Mucosa of descending colon (tissue), 3 donors: ENCODE data around the gene ANKRD16. TPM values are rescaled to one million over a fixed set of nuclear protein-coding genes. Genes with fewer than 3 reads are reported as not detected.

Experiments
- ATAC-seq: fragments of 200-7000 bp; cut with Tn5 transposase; one replicate; pipeline ENCODE4 v1.9.1; 2020; ENCODE audit warnings: mild to moderate bottlenecking, moderate library complexity
- DNase-seq, 3 donors: peaks; one replicate each; pipeline ENCODE4 v3.0.0-alpha.2; 2020
- H3K36me3 ChIP-seq: fragments of 200-600 bp; one replicate; pipeline ENCODE4 v1.8.0; 2021; ENCODE audit warnings: low read depth, mild to moderate bottlenecking
- H3K4me1 ChIP-seq: fragments of 200-600 bp; one replicate; pipeline ENCODE4 v1.8.0; 2021; ENCODE audit warnings: low read depth, mild to moderate bottlenecking
- H3K4me3 ChIP-seq: fragments of 200-600 bp; one replicate; pipeline ENCODE4 v1.8.0; 2021; ENCODE audit warnings: mild to moderate bottlenecking
- H3K9me3 ChIP-seq: fragments of 200-600 bp; one replicate; pipeline ENCODE4 v1.8.0; 2021; ENCODE audit warnings: mild to moderate bottlenecking
- intact Hi-C, 2 donors: fragments of 100-400 bp; cut with DNase I in 1 of 2; cut with micrococcal nuclease in 1 of 2; formaldehyde crosslinking; loops; one replicate each; pipeline versions ENCODE4 v1.11.0 to v1.11.1; 2022; cut with DNase I, micrococcal nuclease
- total RNA-seq, 3 donors: library from RNA; stranded (reverse); fragmentation: NEBNext Ultra II Directional in 2 of 3; extraction: Animal tissue kit (Norgen Biotek cat#: 25700) in 2 of 3; gene quantifications; one replicate each; pipeline versions ENCODE4 v1.2.1 to v1.2.4, GENCODE V29; 2021 to 2023
- TF ChIP-seq, protein P1 (sequence below): fragments of 200-600 bp; IDR thresholded peaks from one replicate; pipeline ENCODE4 v1.8.0; 2022; ENCODE audit warnings: antibody characterized with exemption, mild to moderate bottlenecking
- donor health status: DM: no; HTN: no; CAD: no; lungs with moderate emphysema.
- donor health status: DM: no; HTN: no; CAD: no.
- donor health status: DM: no; HTN: yes; CAD: no.

Gene ANKRD16
- total RNA-seq, 3 donors from 2014 or later = 4.7 to 9.8 (median 7.4) TPM

DNA sequence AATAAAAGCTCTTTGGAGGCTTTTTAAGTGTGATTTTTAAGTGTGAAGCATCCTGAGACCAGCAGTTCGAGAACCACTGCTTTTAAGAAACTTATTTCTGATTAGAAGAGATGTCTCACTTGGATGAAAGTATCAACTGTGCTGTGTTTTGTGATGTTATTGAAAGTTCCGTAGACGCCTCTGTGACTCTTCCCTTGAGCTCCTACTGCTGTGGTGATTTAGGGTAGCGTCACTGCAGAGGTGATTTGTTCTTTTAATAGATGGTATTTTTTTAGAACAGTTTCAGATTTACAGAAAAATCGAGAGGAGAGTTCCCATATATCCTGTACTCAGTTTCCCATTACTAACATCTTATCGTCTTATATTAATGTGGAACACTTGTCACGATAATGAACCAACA is 29.9 kb upstream of the ANKRD16 start:
- peaks cover 3% of the 10 kb centered on the region for H3K36me3 ChIP-seq
- no peaks in the 10 kb centered on the region for H3K4me1 ChIP-seq
- TF ChIP-seq, protein P1, sequence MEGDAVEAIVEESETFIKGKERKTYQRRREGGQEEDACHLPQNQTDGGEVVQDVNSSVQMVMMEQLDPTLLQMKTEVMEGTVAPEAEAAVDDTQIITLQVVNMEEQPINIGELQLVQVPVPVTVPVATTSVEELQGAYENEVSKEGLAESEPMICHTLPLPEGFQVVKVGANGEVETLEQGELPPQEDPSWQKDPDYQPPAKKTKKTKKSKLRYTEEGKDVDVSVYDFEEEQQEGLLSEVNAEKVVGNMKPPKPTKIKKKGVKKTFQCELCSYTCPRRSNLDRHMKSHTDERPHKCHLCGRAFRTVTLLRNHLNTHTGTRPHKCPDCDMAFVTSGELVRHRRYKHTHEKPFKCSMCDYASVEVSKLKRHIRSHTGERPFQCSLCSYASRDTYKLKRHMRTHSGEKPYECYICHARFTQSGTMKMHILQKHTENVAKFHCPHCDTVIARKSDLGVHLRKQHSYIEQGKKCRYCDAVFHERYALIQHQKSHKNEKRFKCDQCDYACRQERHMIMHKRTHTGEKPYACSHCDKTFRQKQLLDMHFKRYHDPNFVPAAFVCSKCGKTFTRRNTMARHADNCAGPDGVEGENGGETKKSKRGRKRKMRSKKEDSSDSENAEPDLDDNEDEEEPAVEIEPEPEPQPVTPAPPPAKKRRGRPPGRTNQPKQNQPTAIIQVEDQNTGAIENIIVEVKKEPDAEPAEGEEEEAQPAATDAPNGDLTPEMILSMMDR = no peak
- ATAC-seq (no peak), DNase-seq (no peak)
- intact Hi-C loops = no loop called here
- H3K4me3 ChIP-seq = no peak overlapping the region
- no peaks in the 10 kb centered on the region for H3K9me3 ChIP-seq

DNA sequence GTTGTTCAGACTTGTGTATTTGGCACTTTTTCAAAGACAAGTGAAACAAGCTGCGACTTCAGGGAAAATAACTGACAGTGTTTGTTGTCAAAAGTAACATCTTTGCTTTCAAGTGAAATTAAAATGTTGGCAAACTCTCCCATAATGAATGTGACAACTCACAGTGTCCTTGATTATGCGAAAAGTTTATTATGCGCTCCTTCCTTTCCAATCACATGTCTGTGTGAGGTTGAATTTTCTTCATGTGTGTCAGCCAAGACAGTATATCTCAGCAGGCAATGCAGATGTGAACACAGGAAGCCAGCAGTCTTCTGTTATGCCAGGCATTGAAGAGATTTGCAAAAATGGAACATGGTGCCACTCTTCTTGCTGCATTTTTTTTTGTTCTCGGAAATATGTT is 29.1 kb upstream of the ANKRD16 start:
- TF ChIP-seq, protein P1 = no peak
- intact Hi-C loops = no loop called here
- no peak for ATAC-seq
- no peaks in the 10 kb centered on the region for H3K9me3 ChIP-seq
- no peaks in the 10 kb centered on the region for H3K4me1 ChIP-seq
- no peaks in the 10 kb centered on the region for H3K36me3 ChIP-seq
- DNase-seq = no peak
- no peak overlapping the region for H3K4me3 ChIP-seq

- Histone ChIP-seq H3K9me3 (no peaks in the 10 kb centered on the region), H3K4me3 (no peak overlapping the region), H3K4me1 (no peaks in the 10 kb centered on the region), H3K36me3 (no peaks in the 10 kb centered on the region)
- ATAC-seq = no peak
- no peak for DNase-seq
- TF ChIP-seq, protein P1 = no peak
- intact Hi-C loops = no loop called here
Measured at GRCh38 chr10:5917305-5917704, 27.6 kb upstream of the ANKRD16 start.

GRCh38 chr10:5915451-5915850 is 25.8 kb upstream of the ANKRD16 start:
- Histone ChIP-seq H3K36me3 (peaks cover 5% of the 10 kb centered on the region), H3K9me3 (no peaks in the 10 kb centered on the region), H3K4me1 (no peaks in the 10 kb centered on the region), H3K4me3 (no peak overlapping the region)
- ATAC-seq (no peak), DNase-seq (no peak)
- intact Hi-C loops = no loop called here
- TF ChIP-seq, protein P1 = no peak

- Histone ChIP-seq H3K4me1 (no peaks in the 10 kb centered on the region), H3K4me3 (no peak overlapping the region), H3K36me3 (peaks cover 10% of the 10 kb centered on the region), H3K9me3 (no peaks in the 10 kb centered on the region)
- DNase-seq = no peak
- intact Hi-C loops = no loop called here
- TF ChIP-seq, protein P1 = no peak
- peak; percentile 36 for ATAC-seq
Measured at GRCh38 chr10:5913736-5914135, 24.0 kb upstream of the ANKRD16 start.

GRCh38 chr10:5911670-5912069 is 22.0 kb upstream of the ANKRD16 start:
- ATAC-seq = no peak
- TF ChIP-seq, protein P1 = no peak
- no peak overlapping the region for H3K4me3 ChIP-seq
- no peak for DNase-seq
- no peaks in the 10 kb centered on the region for H3K4me1 ChIP-seq
- intact Hi-C loops = no loop called here
- peaks cover 13% of the 10 kb centered on the region for H3K36me3 ChIP-seq
- no peaks in the 10 kb centered on the region for H3K9me3 ChIP-seq
